Retinal pigment epithelial cell (primary cell): ENCODE results near the gene TRMT61A.

Experiments used
- DNase-seq: peaks from one replicate; pipeline ENCODE4 v3.0.0-alpha.2; 2010; ENCODE audit warnings: low read depth
- H3K4me3 ChIP-seq: 2 replicates; pipeline ENCODE4 v1.5.1; 2011; ENCODE audit warnings: mild to moderate bottlenecking, low read length, control low read depth, moderate library complexity
- TF ChIP-seq, protein P1 (sequence below): conservative IDR thresholded peaks from 2 replicates; pipeline ENCODE4 v1.5.1; 2011; ENCODE audit warnings: low read depth, low read length, control low read depth, inconsistent platforms

Gene TRMT61A

DNA sequence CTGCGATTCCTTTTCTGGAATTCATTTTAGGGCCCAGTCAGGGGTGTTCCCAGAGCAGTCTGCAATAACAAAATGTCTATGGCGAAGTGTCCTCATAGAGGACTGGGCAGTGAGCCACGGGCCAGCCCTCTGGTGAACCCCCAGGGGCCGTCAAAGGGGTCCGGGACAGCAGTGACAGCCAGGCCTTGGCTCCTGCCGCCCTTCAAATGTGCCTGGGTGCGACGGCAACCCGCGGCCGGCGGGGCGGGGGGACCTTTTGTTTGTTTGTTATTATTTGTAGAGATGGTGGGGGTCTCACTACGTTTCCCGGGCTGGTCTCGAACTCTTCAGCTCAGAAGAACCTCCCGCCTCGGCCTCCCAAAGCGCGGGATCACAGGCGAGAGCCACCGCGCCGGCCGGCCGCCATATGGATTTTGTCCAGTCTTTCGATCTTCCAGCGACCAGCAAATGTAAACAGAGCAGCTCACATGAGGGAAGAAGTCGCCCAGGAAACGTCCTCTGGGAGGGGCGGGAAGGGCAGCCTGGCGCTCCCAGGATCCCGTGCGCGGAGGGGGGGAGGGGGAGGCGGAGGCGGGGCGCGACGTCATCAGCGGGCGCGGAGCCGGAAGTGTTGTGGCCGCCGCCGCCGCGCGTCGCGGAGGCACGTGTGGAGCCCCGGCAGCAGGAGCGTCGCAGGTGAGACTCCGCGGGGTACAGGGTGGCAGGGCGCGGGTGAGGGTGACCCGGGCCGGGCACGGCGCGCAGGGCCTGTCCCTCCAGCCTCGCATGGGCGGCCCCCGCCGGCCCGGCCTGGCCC lies at the start of gene TRMT61A:
TSS of gene TRMT61A (plus strand) at position 610 of the 796 bp plus-strand sequence. CDS start 783 bp downstream, outside the sequence.
- DNase-seq = no peak
- H3K4me3 ChIP-seq = peak within 1 kb of the TSS; percentile 90
- TF ChIP-seq, protein P1, sequence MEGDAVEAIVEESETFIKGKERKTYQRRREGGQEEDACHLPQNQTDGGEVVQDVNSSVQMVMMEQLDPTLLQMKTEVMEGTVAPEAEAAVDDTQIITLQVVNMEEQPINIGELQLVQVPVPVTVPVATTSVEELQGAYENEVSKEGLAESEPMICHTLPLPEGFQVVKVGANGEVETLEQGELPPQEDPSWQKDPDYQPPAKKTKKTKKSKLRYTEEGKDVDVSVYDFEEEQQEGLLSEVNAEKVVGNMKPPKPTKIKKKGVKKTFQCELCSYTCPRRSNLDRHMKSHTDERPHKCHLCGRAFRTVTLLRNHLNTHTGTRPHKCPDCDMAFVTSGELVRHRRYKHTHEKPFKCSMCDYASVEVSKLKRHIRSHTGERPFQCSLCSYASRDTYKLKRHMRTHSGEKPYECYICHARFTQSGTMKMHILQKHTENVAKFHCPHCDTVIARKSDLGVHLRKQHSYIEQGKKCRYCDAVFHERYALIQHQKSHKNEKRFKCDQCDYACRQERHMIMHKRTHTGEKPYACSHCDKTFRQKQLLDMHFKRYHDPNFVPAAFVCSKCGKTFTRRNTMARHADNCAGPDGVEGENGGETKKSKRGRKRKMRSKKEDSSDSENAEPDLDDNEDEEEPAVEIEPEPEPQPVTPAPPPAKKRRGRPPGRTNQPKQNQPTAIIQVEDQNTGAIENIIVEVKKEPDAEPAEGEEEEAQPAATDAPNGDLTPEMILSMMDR = no peak

DNA sequence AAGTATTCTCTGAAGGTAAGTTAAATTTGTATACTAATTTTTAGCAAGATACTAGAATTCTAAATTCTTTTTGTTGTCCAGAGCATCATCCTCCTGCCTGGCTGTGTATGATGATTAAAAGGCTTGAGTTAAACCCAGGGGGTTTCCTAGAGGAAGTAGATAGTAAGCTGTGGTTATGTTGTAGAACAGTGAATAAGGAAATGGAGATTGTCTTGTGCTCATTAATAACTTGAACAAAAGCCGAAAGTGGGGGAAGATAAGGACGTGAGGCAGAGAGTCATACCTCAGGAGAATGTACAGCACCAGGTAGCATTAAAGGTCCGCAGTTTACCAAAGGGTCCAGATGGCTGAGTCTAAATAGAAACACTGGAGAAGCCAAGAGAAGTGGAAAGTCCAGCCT lies 48.4 kb upstream of the TRMT61A start:
- TF ChIP-seq, protein P1 = no peak
- no peak overlapping the region for H3K4me3 ChIP-seq
- DNase-seq = no peak

DNA sequence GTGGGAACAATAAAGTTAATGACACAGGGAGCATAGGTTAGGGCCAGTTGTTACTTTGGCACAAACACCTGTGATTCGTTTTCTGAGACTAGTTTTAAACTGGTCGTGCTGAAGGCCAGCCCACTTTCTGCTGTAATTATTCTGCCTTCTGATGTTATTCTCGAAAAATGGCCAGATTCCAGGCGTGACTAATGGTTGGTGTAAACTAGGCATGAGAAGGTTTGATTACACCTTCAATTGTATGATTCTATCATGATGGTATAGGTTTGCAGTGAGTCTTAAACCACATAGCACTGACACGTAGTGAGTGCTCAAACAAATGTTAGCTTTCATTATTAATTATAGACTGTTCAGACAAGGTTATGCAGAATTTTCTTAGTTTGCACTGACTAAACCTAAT lies 45.4 kb upstream of the TRMT61A start:
- DNase-seq = peak; percentile 36
- TF ChIP-seq, protein P1 = no peak
- H3K4me3 ChIP-seq = no peak overlapping the region

DNA sequence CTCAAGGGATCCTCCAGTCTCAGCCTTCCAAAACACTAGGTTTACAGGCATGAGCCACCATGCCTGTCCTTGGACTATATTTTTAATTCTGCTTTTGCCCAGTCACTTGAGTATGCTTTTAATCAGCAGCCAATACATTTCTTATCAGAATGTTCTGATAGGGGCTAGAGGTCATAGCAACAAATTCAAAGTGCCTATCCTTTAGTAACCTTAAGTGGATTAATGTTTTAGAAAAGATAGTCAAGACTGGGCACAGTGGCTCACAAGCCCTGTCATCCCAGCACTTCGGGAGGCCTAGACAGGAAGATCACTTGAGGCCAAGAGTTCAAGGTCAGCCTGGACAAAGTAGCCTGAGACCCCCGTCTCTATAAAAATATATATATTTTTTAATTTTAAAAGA lies 43.5 kb upstream of the TRMT61A start:
- H3K4me3 ChIP-seq = no peak overlapping the region
- TF ChIP-seq, protein P1 = no peak
- DNase-seq = no peak

DNA sequence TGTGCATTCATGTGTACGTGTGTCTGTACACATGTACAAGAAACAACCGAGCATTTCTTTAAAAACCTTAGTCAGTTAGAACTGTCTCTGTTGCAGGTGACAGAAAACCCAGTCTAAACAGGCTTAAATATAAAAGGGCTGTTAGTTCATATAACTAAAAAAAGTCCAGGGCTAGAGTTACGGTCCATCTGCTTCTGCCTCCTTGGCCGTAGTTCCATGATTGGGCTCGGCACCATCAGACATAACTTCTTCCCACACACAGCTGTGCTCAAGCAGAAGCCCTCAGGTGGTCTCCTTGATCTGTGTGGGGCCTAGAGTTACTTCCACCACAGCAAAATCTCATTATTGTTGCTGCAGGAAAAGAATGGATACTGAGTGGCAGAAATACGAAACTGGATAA lies 40.9 kb upstream of the TRMT61A start:
- no peak for DNase-seq
- no peak overlapping the region for H3K4me3 ChIP-seq
- TF ChIP-seq, protein P1 = no peak

DNA sequence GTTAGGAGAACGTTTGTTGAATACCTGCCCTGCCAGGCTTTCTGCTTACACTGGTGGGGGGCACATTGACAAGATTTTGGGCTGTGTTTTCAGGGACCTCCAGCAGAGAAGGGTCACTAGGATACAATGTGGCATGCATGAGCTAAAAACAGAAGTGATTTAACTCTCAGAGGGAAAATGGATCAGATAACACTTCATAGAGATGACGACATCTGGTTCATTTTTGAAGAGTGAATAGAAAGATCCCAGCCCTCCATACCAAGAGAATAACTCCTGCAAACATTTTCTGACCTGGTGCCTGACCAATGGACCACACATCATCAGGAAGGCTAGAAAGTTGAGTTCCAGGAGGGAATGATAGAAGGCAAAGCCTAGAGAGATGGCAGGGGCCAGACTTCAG lies 40.0 kb upstream of the TRMT61A start:
- TF ChIP-seq, protein P1 = no peak
- no peak overlapping the region for H3K4me3 ChIP-seq
- no peak for DNase-seq

DNA sequence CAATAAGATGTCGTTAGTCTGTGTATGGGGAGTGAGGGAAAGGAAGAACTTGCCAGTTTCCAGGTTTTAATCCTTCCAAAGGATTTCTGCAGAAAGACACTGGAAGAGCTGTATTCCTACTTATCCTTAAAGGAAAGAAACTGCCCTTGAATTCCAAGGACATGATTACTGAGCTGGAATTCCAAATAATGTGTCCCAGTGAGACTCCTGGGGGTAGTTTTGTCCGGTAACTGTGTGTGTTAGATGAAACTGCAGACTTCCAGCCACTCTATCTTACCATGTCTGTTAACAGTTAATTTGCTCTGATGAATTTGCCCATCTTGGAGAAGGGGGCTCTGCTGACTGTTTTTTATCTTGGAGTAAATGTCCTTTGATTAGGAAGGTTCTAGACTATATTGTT lies 39.4 kb upstream of the TRMT61A start:
- no peak overlapping the region for H3K4me3 ChIP-seq
- TF ChIP-seq, protein P1 = no peak
- DNase-seq = no peak
